Coronary artery (tissue), 2 donors: ENCODE results near the gene SREBF2.

Experiments used
- DNase-seq: peaks from one replicate; pipeline ENCODE4 v3.0.0-alpha.2; 2017; ENCODE audit warnings: low spot score
- H3K27ac ChIP-seq, 2 donors: fragments of 200-600 bp; sonication (generic); one replicate each; pipeline ENCODE4 v1.5.1; 2016 to 2019
- H3K4me3 ChIP-seq: fragments of 200-600 bp; sonication (generic); 2 replicates; pipeline ENCODE4 v1.5.1; 2016; ENCODE audit warnings: mild to moderate bottlenecking, moderate library complexity
- CTCF ChIP-seq: fragments of 200-600 bp; sonication (generic); IDR thresholded peaks from one replicate; pipeline ENCODE4 v1.5.1; 2019; ENCODE audit warnings: antibody characterized with exemption

Gene SREBF2

DNA sequence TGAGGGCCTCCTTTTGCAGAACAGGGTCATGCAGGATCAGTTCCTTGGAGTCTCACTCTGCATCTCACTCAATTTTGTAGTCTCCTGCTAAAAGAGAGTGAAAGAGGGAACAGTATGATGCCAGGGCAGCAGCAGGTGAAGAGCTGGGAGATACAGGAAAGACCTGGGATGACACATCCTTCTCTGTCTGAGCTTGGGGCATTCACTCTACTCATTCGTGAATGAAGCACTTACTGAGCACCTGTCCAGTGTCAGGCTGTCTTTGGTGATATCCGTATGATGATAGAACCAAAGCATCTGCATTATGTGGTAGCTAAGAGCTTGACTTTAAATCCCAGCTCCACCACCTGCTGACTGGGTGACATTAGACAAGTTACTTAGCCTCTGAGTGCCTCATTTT lies 14.4 kb downstream of the SREBF2 start:
- Histone ChIP-seq H3K27ac (no peak overlapping the region), H3K4me3 (no peak overlapping the region)
- no peak for DNase-seq
- no peak for TF ChIP-seq CTCF

- no peak overlapping the region for H3K27ac ChIP-seq
- no peak for TF ChIP-seq CTCF
- no peak overlapping the region for H3K4me3 ChIP-seq
- DNase-seq, result no peak
Observed at GRCh38 chr22:41848468-41848867, 15.6 kb downstream of the SREBF2 start.

DNA sequence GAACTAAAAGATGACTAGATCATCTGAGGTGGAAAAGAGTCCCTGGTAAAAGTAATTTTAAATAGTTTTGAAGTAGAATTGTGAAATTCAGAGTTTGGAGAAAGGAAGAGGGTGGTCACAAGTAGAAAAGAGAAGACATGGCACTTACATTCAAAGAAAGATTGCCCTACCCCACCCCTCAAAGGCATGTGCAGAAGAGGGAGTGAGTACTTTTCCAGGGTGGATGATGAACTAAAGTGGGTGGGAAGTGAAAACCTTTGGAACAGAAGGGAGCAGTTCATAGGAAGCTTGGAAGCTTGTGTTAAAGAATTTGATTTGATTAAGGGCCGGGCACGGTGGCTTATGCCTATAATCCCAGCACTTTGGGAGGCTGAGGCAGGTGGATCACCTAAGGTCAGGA lies 23.6 kb downstream of the SREBF2 start:
- TF ChIP-seq CTCF, result no peak
- Histone ChIP-seq H3K27ac (no peak overlapping the region), H3K4me3 (no peak overlapping the region)
- no peak for DNase-seq

- H3K27ac ChIP-seq, result no peak overlapping the region
- no peak for TF ChIP-seq CTCF
- DNase-seq, result no peak
- no peak overlapping the region for H3K4me3 ChIP-seq
Observed at GRCh38 chr22:41857155-41857859, 24.4 kb downstream of the SREBF2 start.

DNA sequence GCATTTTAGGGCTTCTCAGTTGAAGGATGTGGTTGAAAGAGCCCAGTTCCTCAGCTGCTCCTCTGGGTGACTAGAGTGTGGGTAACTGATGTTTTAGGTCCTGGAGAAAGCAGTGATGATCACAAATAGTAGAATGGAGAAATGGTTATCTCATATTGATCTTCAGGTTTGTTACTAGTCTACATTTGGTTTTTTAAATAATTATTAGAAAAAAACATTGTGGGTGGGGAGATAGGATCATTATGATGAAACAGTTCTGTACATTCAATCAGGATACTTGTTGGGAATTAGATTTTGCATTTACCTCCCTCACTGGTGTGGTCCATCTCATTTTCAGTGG lies 24.9 kb downstream of the SREBF2 start:
- Histone ChIP-seq H3K4me3 (no peak overlapping the region), H3K27ac (no peak overlapping the region)
- no peak for DNase-seq
- no peak for TF ChIP-seq CTCF

DNA sequence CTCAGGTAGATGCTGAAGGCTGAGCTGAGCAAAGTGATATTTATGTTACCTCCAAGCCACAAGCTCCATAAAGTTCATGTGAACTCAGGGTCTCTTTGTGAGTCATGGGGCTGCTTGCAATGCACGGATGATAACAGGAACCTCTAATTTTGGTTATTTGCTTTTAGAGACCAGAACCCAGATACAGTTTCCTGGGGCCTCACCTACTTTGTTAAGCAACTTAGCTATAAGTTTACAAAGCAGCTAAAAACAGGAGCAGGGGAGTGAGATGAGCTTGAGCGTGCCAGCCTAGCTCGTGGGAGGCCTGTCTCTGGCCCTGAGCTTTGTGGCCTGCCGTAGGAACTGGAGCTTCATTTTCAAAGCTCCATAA lies 29.2 kb downstream of the SREBF2 start:
- no peak overlapping the region for H3K4me3 ChIP-seq
- no peak for TF ChIP-seq CTCF
- no peak overlapping the region for H3K27ac ChIP-seq
- no peak for DNase-seq

- TF ChIP-seq CTCF, result no peak
- Histone ChIP-seq H3K4me3 (no peak overlapping the region), H3K27ac (no peak overlapping the region)
- DNase-seq, result no peak
Observed at GRCh38 chr22:41862530-41863266, 29.8 kb downstream of the SREBF2 start.
